H1 (cell line): Measurements from ENCODE around the gene PFDN5. TPM values are rescaled to one million over a fixed set of nuclear protein-coding genes. Genes with fewer than 3 reads are reported as not detected.

Source experiments
- CTCF ChIA-PET: fragments of 300-600 bp; sonication (Branson Sonifier 250); formaldehyde crosslinking; loops from one replicate; lab custom pipeline; 2021; ENCODE audit not compliant: partially characterized antibody; lab: Charles Lee
- POLR2A ChIA-PET: fragments of 300-600 bp; sonication (Branson Sonifier 250); formaldehyde crosslinking; loops from one replicate; lab custom pipeline; 2021; ENCODE audit warnings: inconsistent platforms; ENCODE audit not compliant: partially characterized antibody; lab: Charles Lee
- DNase-seq, 2 experiments: peaks; one replicate each; pipeline versions ENCODE4 v3.0.0 to v3.0.0-alpha.2; 2010 to 2022; ENCODE audit warnings: low spot score in 2 of 2, low read depth in 1 of 2, mixed read lengths in 1 of 2
- FAIRE-seq: peaks from 2 replicates; lab custom pipeline; 2011; peaks lifted over from hg19 to GRCh38; lab: Jason Lieb, UNC
- H2AFZ ChIP-seq: 2 replicates; pipeline ENCODE4 v1.8.1; 2012; ENCODE audit warnings: low read length, inconsistent platforms
- H2AK5ac ChIP-seq: 2 replicates; pipeline ENCODE4 v1.6.1; 2013; ENCODE audit warnings: low read depth, low read length
- H2BK120ac ChIP-seq: replicated peaks from 2 replicates; pipeline ENCODE3; 2013; ENCODE audit warnings: low read depth, low read length, inconsistent platforms
- H2BK12ac ChIP-seq: 2 replicates; pipeline ENCODE4 v1.6.1; 2013; ENCODE audit warnings: low read depth, low read length
- H2BK15ac ChIP-seq: 2 replicates; pipeline ENCODE4 v1.6.1; 2013; ENCODE audit warnings: low read length
- H2BK20ac ChIP-seq: 2 replicates; pipeline ENCODE4 v1.6.1; 2013; ENCODE audit warnings: low read length
- H2BK5ac ChIP-seq: 2 replicates; pipeline ENCODE4 v1.6.1; 2013; ENCODE audit warnings: low read depth, low read length
- H3K14ac ChIP-seq: 2 replicates; pipeline ENCODE4 v1.6.1; 2013; ENCODE audit warnings: inconsistent platforms; ENCODE audit not compliant: insufficient read length
- H3K18ac ChIP-seq: 2 replicates; pipeline ENCODE4 v1.6.1; 2013; ENCODE audit warnings: low read length; ENCODE audit errors: extremely low read depth
- H3K23ac ChIP-seq: 2 replicates; pipeline ENCODE4 v1.6.1; 2013; ENCODE audit warnings: inconsistent platforms; ENCODE audit not compliant: insufficient read length
- H3K23me2 ChIP-seq: 2 replicates; pipeline ENCODE4 v1.6.1; 2013; ENCODE audit warnings: low read depth, low read length
- H3K27ac ChIP-seq: 2 replicates; pipeline ENCODE4 v1.6.1; 2011; ENCODE audit warnings: low read depth, low read length, inconsistent platforms
- H3K27me3 ChIP-seq, 4 experiments: replicated peaks in 1 of 4; 1 replicate in 1 of 4; 2 replicates in 3 of 4; pipeline versions ENCODE4 v1.6.1 to v1.8.1; 2011 to 2013; ENCODE audit warnings: low read length in 3 of 4, mild to moderate bottlenecking in 3 of 4, inconsistent platforms in 2 of 4, mixed read lengths in 2 of 4, moderate library complexity in 1 of 4; ENCODE audit not compliant: control insufficient read depth in 3 of 4, insufficient read depth in 3 of 4; ENCODE audit errors: extremely low read depth in 1 of 4
- H3K36me3 ChIP-seq, 4 experiments: 2 replicates each; pipeline versions ENCODE4 v1.6.1 to v1.8.1; 2011 to 2013; ENCODE audit warnings: mild to moderate bottlenecking in 4 of 4, low read length in 3 of 4, moderate library complexity in 2 of 4, control low read depth in 1 of 4, inconsistent platforms in 1 of 4; ENCODE audit not compliant: insufficient read depth in 4 of 4, control insufficient read depth in 2 of 4
- H3K4ac ChIP-seq: replicated peaks from 2 replicates; pipeline ENCODE3; 2013; ENCODE audit warnings: low read length, low read depth, mixed read lengths, inconsistent platforms; ENCODE audit not compliant: insufficient read length
- H3K4me1 ChIP-seq, 4 experiments: replicated peaks in 1 of 4; 1 replicate in 1 of 4; 2 replicates in 3 of 4; pipeline versions ENCODE4 v1.6.1 to v1.8.1; 2011 to 2013; ENCODE audit warnings: low read length in 3 of 4, inconsistent platforms in 2 of 4, mixed read lengths in 1 of 4; ENCODE audit not compliant: insufficient read depth in 4 of 4, control insufficient read depth in 3 of 4
- H3K4me2 ChIP-seq, 2 experiments: 2 replicates each; pipeline versions ENCODE4 v1.6.1 to v1.8.1; 2011 to 2013; ENCODE audit warnings: low read depth in 2 of 2, low read length in 2 of 2, control low read depth in 1 of 2, inconsistent platforms in 1 of 2, mild to moderate bottlenecking in 1 of 2; ENCODE audit not compliant: insufficient read depth in 1 of 2
- H3K4me3 ChIP-seq, 4 experiments: fragments of 200-600, 300-600 bp in 1 of 4; sonication (generic), shearing (Covaris generic), sonication (Bioruptor Twin) in 1 of 4; 2 replicates each; pipeline versions ENCODE4 v1.5.1 to v1.8.1; 2011 to 2016; ENCODE audit warnings: low read length in 4 of 4, low read depth in 3 of 4, control low read depth in 2 of 4, inconsistent platforms in 2 of 4, mild to moderate bottlenecking in 2 of 4, mixed read lengths in 1 of 4, moderate library complexity in 1 of 4; ENCODE audit not compliant: insufficient read depth in 2 of 4; ENCODE audit errors: extremely low read depth in 1 of 4
- H3K56ac ChIP-seq: replicated peaks from 2 replicates; pipeline ENCODE3; 2013; ENCODE audit warnings: low read depth, mild to moderate bottlenecking, mixed read lengths, low read length, inconsistent platforms; ENCODE audit not compliant: insufficient read length
- H3K79me1 ChIP-seq: 2 replicates; pipeline ENCODE4 v1.6.1; 2013; ENCODE audit warnings: low read depth, low read length, control low read depth
- H3K79me2 ChIP-seq, 2 experiments: 2 replicates each; pipeline versions ENCODE4 v1.6.1 to v1.8.1; 2012 to 2013; ENCODE audit warnings: low read length in 2 of 2, mild to moderate bottlenecking in 2 of 2, inconsistent platforms in 1 of 2; ENCODE audit not compliant: insufficient read depth in 2 of 2, control insufficient read depth in 1 of 2
- H3K9ac ChIP-seq, 4 experiments: replicated peaks in 1 of 4; 1 replicate in 1 of 4; 2 replicates in 3 of 4; pipeline versions ENCODE4 v1.6.1 to v1.8.1; 2011 to 2013; ENCODE audit warnings: low read depth in 3 of 4, low read length in 3 of 4, control low read depth in 2 of 4, mild to moderate bottlenecking in 2 of 4, moderate library complexity in 2 of 4, inconsistent platforms in 1 of 4; ENCODE audit errors: extremely low read depth in 1 of 4
- H3K9me3 ChIP-seq, 2 experiments: 2 replicates each; pipeline versions ENCODE4 v1.6.1 to v1.8.1; 2012 to 2013; ENCODE audit warnings: mild to moderate bottlenecking in 2 of 2, moderate library complexity in 2 of 2, control low read depth in 1 of 2, inconsistent platforms in 1 of 2, low read depth in 1 of 2, low read length in 1 of 2, mixed read lengths in 1 of 2; ENCODE audit not compliant: insufficient read depth in 2 of 2
- H4K20me1 ChIP-seq, 2 experiments: replicated peaks in 1 of 2; 2 replicates each; pipeline versions ENCODE3 to v1.8.1; 2011 to 2013; ENCODE audit warnings: inconsistent platforms in 2 of 2, low read length in 2 of 2, mild to moderate bottlenecking in 1 of 2; ENCODE audit not compliant: insufficient read depth in 2 of 2, control insufficient read depth in 1 of 2
- H4K5ac ChIP-seq: 2 replicates; pipeline ENCODE4 v1.6.1; 2013; ENCODE audit warnings: low read length, low read depth, mixed read lengths, inconsistent platforms; ENCODE audit not compliant: insufficient read length
- H4K8ac ChIP-seq: 2 replicates; pipeline ENCODE4 v1.8.0; 2013; ENCODE audit warnings: mild to moderate bottlenecking, moderate library complexity, low read length, inconsistent platforms; ENCODE audit not compliant: insufficient read depth; ENCODE audit errors: extremely low read depth
- H4K91ac ChIP-seq: replicated peaks from 2 replicates; pipeline ENCODE3; 2013; ENCODE audit warnings: low read length, mixed read lengths, inconsistent platforms; ENCODE audit not compliant: insufficient read length
- ATF2 ChIP-seq: IDR thresholded peaks from 2 replicates; pipeline ENCODE4 v1.6.1; 2012; ENCODE audit warnings: low read length, inconsistent platforms
- CEBPB ChIP-seq: IDR thresholded peaks from 2 replicates; pipeline ENCODE4 v1.6.1; 2012; ENCODE audit warnings: low read depth, low read length
- EGR1 ChIP-seq: IDR thresholded peaks from 2 replicates; pipeline ENCODE4 v1.6.1; 2011; ENCODE audit warnings: low read depth, low read length, borderline replicate concordance
- HDAC2 ChIP-seq, 2 experiments: fragments of 300-600 bp in 1 of 2; sonication (generic) in 1 of 2; IDR thresholded peaks; 2 replicates each; pipeline ENCODE4 v1.6.1; 2011 to 2012; ENCODE audit warnings: low read depth in 2 of 2, low read length in 2 of 2, mild to moderate bottlenecking in 2 of 2, moderate library complexity in 2 of 2, borderline replicate concordance in 1 of 2, inconsistent platforms in 1 of 2
- JUND ChIP-seq: IDR thresholded peaks from 2 replicates; pipeline ENCODE4 v1.6.1; 2011; ENCODE audit warnings: mild to moderate bottlenecking, improper control_type of control experiment, low read length
- NRF1 ChIP-seq: IDR thresholded peaks from 2 replicates; pipeline ENCODE4 v1.6.1; 2011; ENCODE audit warnings: mild to moderate bottlenecking, low read depth, low read length, improper control_type of control experiment
- RBBP5 ChIP-seq: IDR thresholded peaks from 2 replicates; pipeline ENCODE4 v1.7.1; 2012; ENCODE audit warnings: low read depth, mild to moderate bottlenecking, inconsistent platforms, low read length, moderate library complexity, borderline replicate concordance
- SIRT6 ChIP-seq: IDR thresholded peaks from one replicate; pipeline ENCODE4 v1.7.1; 2012; ENCODE audit warnings: low read length, inconsistent platforms
- SP2 ChIP-seq: IDR thresholded peaks from 2 replicates; pipeline ENCODE4 v1.6.1; 2012; ENCODE audit warnings: mild to moderate bottlenecking, low read length, inconsistent platforms
- SRF ChIP-seq: IDR thresholded peaks from 2 replicates; pipeline ENCODE4 v1.6.1; 2011; ENCODE audit warnings: mild to moderate bottlenecking, low read depth, low read length, moderate library complexity
- SUZ12 ChIP-seq: fragments of 200-600 bp; sonication (generic); IDR thresholded peaks from 2 replicates; pipeline ENCODE4 v1.6.1; 2012; ENCODE audit warnings: mild to moderate bottlenecking, inconsistent platforms, low read length, moderate library complexity, mixed read lengths
- ZNF274 ChIP-seq: IDR thresholded peaks from 2 replicates; pipeline ENCODE4 v1.7.0; 2012; ENCODE audit warnings: low read length, borderline replicate concordance; ENCODE audit errors: extremely low read depth
- WGBS, 2 experiments: shearing (Covaris generic) in 1 of 2; methylation state at CpG; one replicate each; pipeline versions ENCODE4 v1.1.6 to v1.1.7; 2013 to 2015; ENCODE audit warnings: low lambda C conversion rate in 2 of 2, mixed read lengths in 2 of 2, inconsistent platforms in 1 of 2, low coverage in 1 of 2, missing lambda C conversion rate in 1 of 2; ENCODE audit not compliant: insufficient replicate concordance in 2 of 2, insufficient coverage in 1 of 2, insufficient read length in 1 of 2; ENCODE audit errors: extremely low coverage in 1 of 2, missing lambda C conversion rate in 1 of 2; 5-methylcytosine and 5-hydroxymethylcytosine counted together
- polyA plus RNA-seq, 7 experiments: library from polyadenylated mRNA; depleted of rRNA in 3 of 7; stranded (reverse) in 5 of 7; unstranded in 2 of 7; fragments of >200 nt in 5 of 7; fragments of 200-250 nt in 2 of 7; gene quantifications; 1 replicate in 5 of 7; 2 replicates in 1 of 7; 4 replicates in 1 of 7; pipeline versions ENCODE4 v1.2.1 to v1.2.3, GENCODE V29; 2011 to 2013; ENCODE audit warnings: missing spikeins in 2 of 7, mixed read lengths in 2 of 7
- total RNA-seq: library from RNA; stranded (reverse); fragmentation: NEBNext Ultra II Directional; extraction: Animal tissue kit (Norgen Biotek cat#: 25700); gene quantifications from 2 replicates; pipeline ENCODE4 v1.2.1, GENCODE V29; 2021

The PFDN5 gene
- total and polyA plus RNA-seq, 2 of the 8 experiments (the other 6 are each of a cell fraction or from before 2014, with no cell fraction given) = 290 to 630 TPM

GRCh38 chr12:53279283-53279869 lies 16.0 kb upstream of the PFDN5 start:
- no peak for FAIRE-seq
- Histone ChIP-seq H4K20me1 (peaks cover 0 to 7% of the 10 kb centered on the region in 2 experiments), H3K27me3 (no peaks in the 10 kb centered on the region), H2AK5ac (no peak overlapping the region), H3K27ac (no peak overlapping the region), H3K79me1 (no peaks in the 10 kb centered on the region), H3K23me2 (no peaks in the 10 kb centered on the region), H3K9ac (no peak overlapping the region), H2AFZ (no peak overlapping the region), H3K4ac (no peak overlapping the region), H2BK15ac (no peak overlapping the region), H3K56ac (no peak overlapping the region), H3K79me2 (no peaks in the 10 kb centered on the region), H2BK5ac (no peak overlapping the region), H3K14ac (no peak overlapping the region), H4K91ac (no peak overlapping the region), H3K18ac (no peak overlapping the region), H3K9me3 (no peaks in the 10 kb centered on the region), H3K4me2 (no peak overlapping the region), H4K5ac (no peak overlapping the region), H3K23ac (no peak overlapping the region), H2BK20ac (no peak overlapping the region), H3K4me1 (no peaks in the 10 kb centered on the region), H2BK12ac (no peak overlapping the region), H3K36me3 (peaks cover 28 to 75% (median 63%) of the 10 kb centered on the region in 4 experiments; a peak in 7 of 8 replicates), H4K8ac (no peak overlapping the region), H2BK120ac (no peak overlapping the region), H3K4me3 (no peak overlapping the region)
- CTCF ChIA-PET = interaction anchor here (0.6 to 28.3 kb wide), 15 partner anchors 8 to 229 kb away, joined by 3 to 573 read pairs (median 4); partner anchors contain the start of genes ESPL1, ITGB7 and MYG1
- 89% methylated on average over 3 of the region's 3 CpGs; no CpG with 5 or more reads in 1 of the 2 experiments for WGBS, 2 experiments
- POLR2A ChIA-PET = interaction anchor here (0.7 to 9.3 kb wide), 7 partner anchors 8 to 219 kb away, joined by 3 to 76 read pairs (median 5); partner anchors contain the start of genes ESPL1 and PFDN5
- no peak for DNase-seq
- no peak for TF ChIP-seq SIRT6
- TF ChIP-seq SP2 = no peak
- TF ChIP-seq JUND = no peak
- TF ChIP-seq CEBPB = no peak
- no peak for TF ChIP-seq RBBP5
- no peak for TF ChIP-seq ZNF274
- no peak for TF ChIP-seq NRF1
- TF ChIP-seq ATF2 = no peak
- no peak for TF ChIP-seq HDAC2 (IDR thresholded peaks at IDR 0.05; ENCODE audit: borderline replicate concordance in 1 of 2, low read depth in 2 of 2, low read length in 2 of 2)
- no peak for TF ChIP-seq SUZ12
- TF ChIP-seq SRF = no peak
- no peak for TF ChIP-seq EGR1
